GM19023 (cell line): ENCODE data around the gene STAB2.

Source experiments
- ATAC-seq: cut with Tn5 transposase; IDR thresholded peaks from one replicate; pipeline ENCODE4 v1.9.1; 2021; ENCODE audit warnings: mild to moderate bottlenecking, moderate library complexity; ENCODE audit not compliant: unreplicated experiment

STAB2 gene, protein sequence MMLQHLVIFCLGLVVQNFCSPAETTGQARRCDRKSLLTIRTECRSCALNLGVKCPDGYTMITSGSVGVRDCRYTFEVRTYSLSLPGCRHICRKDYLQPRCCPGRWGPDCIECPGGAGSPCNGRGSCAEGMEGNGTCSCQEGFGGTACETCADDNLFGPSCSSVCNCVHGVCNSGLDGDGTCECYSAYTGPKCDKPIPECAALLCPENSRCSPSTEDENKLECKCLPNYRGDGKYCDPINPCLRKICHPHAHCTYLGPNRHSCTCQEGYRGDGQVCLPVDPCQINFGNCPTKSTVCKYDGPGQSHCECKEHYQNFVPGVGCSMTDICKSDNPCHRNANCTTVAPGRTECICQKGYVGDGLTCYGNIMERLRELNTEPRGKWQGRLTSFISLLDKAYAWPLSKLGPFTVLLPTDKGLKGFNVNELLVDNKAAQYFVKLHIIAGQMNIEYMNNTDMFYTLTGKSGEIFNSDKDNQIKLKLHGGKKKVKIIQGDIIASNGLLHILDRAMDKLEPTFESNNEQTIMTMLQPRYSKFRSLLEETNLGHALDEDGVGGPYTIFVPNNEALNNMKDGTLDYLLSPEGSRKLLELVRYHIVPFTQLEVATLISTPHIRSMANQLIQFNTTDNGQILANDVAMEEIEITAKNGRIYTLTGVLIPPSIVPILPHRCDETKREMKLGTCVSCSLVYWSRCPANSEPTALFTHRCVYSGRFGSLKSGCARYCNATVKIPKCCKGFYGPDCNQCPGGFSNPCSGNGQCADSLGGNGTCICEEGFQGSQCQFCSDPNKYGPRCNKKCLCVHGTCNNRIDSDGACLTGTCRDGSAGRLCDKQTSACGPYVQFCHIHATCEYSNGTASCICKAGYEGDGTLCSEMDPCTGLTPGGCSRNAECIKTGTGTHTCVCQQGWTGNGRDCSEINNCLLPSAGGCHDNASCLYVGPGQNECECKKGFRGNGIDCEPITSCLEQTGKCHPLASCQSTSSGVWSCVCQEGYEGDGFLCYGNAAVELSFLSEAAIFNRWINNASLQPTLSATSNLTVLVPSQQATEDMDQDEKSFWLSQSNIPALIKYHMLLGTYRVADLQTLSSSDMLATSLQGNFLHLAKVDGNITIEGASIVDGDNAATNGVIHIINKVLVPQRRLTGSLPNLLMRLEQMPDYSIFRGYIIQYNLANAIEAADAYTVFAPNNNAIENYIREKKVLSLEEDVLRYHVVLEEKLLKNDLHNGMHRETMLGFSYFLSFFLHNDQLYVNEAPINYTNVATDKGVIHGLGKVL (N-terminal part only)

DNA sequence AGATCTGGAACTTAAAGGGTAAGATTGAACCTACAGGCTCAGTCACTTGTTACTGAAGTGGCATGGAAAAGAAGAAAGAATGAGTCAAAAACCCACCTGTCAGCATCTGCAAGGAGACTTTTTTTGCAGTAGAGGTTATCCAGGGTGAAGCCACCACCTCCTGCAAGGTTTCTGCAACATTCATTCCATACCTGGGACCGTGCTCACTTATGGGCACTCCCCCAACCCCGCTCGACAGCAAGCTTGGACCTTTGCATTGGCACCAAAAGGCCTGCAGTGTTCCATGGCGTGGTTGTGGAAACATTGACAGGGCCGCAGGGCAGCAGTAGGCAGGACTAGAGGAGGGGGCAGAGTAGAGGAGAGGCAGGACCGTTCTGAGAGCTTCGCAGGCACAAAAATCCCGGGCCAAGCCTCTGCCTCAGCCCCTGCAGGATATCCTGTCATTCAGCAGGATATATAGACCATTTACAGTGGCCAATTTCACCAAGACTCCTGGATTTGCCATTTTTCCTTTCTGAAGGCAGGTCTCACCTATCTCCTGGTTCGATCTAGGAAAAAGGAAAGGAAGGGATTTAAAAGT is at the start of gene STAB2:
TSS of gene STAB2 (plus strand) at position 483 of the 580 bp plus-strand sequence. CDS start 204 bp downstream, outside the sequence.
- no peak for ATAC-seq

DNA sequence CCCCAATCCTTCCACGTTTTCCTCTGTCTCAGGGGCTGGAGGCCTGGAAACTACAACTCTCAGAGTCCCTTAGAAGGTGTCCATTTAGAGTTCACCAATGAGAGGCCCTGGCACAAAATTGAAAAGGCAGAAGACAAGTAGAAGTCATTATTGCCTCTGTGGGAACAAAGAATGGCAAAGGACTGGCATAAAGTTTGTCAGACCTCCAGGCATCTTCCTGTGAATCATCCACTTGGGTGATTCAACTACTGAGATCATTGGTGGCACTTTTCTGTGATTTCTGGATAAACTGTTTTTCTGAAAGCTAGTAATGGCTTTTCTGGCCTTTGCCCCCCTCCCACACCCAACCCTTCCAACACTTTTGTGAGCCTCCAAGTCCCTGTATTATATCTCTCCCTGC is 48.7 kb upstream of the STAB2 start:
- no peak for ATAC-seq

DNA sequence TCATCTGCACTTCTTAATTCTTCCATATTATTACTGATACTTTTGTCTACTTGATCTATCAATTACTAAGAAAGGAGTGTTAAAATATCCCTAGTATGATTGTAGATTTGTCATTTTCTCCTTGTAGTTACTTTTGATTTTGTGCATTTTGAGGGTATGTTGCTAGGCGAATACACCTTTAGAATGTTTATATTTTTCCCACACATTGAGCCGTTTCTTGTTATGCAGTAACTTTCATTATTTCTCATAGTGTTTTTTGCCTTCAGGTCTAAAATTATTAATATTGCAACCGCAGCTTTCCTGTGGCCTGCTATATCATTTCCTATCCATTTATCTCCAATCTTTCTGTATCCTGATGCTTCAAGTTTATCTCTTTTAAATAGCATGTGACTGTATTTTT is 46.8 kb upstream of the STAB2 start:
- ATAC-seq = no peak

DNA sequence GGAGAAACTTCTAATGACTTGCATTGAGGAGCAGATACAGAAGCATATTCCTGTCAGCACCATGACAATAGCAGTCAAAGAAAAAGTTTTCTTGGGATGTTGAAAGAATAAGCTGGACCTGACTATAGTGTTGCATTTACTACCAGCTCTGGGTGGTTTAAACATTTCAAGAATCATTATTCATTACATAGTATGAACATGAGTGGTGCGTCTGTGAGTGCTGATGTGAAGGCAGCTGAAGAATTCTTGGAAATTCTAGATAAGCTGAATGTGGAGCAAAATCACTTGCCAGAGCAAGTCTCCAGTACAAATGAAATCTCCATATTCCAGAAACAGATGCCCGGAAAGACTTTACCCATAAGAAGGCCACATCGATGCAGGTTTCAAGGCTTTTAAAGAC is 45.0 kb upstream of the STAB2 start:
- ATAC-seq = no peak

DNA sequence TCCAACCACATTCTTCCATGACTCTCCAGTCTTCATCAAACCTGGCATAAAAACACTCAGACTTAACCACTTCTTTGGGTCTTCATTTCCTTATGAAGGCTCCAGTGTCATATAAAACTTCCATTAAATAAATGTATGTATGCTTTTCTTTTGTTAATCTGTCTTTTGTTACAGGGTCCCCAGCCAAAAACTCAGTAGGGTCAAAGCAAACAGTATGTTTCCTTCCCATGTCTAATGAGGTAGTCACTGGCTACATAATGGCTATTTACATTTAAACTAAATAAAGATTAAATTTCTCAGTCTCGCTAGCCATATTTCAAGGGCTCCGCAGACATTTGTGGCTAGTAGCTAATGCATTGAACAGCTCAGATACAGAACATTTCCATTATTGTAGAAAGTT is 40.1 kb upstream of the STAB2 start:
- no peak for ATAC-seq

DNA sequence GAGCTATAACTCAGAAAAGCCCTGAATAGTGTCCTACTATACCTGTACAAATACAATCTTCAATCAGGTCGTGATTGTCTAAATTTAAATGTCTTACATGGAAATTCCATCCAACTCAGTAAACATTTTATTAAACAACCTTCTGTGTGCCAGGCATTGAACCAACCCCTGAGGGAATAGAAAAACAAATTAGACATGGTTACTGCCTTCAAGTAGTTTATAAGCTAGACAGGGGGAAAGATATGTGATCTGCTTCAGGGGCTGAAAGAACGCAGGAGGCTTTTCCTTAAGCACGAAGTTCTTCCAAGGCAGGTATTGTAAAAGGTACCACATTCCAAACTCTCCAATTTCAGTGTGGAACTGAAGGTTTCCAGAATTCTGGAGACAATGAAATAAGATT is 39.7 kb upstream of the STAB2 start:
- ATAC-seq = no peak

DNA sequence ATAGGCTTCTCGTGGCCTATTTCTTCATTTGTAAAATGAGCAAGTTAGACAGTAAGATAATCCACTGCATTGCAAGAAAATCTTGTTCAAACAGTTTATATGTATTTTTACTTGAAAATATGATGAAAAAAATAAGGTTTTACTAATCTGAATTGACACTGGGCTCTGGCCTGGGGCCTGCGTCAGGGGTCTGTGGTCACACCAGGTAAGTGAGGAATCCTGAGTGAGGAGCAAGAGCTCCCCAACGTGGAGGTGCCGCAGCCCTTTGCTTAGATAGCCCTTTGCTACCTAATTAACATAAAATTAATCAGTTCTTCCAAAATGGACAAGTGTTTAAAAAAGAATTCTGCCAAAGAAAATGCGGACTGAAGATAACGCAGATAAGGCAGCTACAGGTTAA is 39.1 kb upstream of the STAB2 start:
- no peak for ATAC-seq

DNA sequence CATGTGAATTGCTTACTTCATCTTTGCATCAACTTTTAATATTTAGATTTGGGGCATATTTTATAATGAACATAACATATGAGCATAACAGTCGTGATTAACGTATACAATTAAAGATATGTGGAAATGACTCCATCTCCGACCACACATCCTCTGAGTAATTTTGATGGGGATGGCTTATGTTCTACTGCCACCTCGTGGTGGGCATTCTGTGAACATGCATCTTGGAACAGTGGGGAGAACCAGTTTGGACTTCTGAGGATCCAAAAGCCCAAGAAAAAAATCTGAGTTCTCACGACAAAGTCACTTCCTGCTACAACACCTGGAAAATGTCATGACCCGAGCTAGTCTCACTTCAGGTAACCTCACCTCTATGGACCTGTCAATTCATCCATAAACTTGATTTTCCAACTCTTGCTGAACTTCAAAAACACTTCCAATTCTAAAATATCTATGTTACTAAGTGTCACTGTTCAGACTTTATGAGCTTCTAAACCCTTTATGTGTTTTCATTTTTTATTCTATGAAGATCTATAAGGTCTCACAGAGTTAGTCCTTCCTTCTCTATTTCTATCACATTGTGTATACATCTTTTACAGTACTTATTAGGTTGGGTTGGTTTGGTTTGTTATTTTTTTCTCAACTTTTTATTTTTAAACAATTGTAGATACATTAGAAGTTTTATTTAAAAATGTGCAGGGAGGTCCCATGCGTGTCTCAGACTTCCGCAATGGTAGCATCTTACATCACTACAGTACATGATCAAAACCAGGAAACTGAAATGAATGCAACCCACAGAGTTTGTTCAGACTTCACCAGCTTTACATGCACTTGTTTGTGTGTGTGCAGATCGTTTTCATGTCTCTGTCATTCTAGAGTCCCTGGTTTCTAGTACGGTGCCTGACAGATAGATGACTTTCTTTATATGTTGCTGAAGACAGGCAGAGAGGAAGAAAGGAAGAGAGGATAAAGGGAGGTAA is 38.2 kb upstream of the STAB2 start:
- peak; percentile 55 for ATAC-seq

DNA sequence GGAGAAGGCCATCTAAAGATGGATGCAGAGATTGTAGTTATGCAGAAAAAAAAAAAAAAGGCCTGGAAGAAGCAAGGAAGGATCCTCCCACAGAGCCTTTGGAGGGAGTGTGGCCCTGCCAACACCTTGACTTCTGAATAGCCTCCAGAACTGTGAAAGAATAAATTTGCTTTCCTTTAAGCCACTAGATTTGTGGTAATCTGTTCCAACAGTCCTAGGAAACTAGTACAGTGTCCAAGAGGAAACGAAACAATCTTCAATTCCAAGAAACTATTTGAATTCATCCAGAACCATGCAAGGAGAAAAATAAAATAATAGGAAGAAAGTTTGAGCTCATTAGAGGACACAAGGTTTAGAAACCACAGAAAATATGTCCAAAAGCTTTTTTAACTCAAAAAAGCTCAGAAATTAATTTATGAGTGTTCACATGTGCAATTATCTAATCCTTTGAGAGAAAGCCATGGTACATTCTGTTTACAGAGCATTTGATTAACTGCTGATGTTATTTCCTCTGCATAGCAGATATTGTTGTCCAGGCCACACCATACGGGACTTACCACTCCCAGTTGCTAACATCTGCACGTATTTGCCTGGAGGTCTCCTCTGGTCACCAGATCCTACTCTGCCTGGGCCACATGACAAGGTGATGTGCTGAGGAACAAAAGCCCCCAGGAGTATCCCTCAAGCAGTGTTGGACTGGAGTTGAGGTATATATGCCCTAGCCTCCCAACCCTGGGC is 30.0 kb upstream of the STAB2 start:
- no peak for ATAC-seq

DNA sequence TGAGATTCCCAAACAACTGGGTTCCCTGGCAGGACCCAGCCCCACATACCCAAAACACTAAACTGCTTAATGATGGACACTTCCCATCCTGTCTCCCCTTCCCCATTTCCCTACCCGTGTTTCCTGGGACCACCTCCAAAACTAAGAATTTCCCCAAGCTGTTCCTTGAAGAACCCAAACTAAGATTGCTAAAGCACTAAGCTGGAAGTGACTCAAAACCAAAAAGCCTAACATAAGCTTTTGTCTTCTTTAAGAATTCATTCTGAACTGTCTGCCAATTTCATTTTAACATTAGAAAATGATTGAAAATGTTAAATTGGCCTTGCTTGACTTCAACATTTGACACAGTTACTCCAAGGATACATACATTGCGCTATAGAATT is 29.5 kb upstream of the STAB2 start:
- no peak for ATAC-seq

DNA sequence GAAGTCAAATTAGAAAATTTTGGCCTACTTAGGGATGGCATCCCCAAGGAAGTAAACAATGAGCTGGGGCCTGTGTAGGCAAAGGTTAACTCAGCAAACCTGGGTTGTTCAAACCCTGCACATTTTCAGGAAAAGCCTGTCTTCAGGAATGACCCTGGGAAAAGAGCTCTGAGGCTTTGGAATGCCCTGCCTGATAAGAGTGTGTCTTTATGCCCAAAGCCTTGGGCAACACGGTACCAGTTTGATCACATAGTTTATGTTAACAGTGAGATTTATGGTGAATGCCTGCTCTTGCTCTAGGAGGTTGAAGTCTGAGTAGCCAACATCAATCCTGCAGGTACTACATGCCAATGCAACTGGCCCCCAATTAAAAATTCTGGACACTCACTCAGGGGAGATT is 28.2 kb upstream of the STAB2 start:
- ATAC-seq = no peak

DNA sequence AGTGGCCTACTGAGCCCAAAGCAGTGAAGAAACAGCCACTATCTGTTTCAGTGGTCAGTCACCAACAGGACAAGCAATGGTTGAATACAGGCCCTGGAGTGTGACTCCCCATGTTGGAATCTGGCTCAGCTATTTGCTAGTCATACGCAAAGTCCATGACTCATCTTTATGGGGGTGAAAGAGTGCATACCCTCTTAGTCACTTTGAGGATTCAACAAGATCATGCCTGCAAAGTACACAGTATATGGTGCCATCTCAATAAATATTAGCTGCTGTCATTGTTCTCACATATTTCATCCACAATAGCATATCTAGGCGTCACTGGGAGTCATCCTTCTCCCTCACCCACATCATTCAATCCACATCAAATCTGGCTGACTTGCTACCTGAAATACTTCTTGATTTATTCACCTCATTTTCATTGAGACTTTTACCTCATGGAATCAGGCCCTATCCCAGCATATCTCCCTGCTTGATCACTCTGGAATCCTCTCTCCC is 26.4 kb upstream of the STAB2 start:
- no peak for ATAC-seq

DNA sequence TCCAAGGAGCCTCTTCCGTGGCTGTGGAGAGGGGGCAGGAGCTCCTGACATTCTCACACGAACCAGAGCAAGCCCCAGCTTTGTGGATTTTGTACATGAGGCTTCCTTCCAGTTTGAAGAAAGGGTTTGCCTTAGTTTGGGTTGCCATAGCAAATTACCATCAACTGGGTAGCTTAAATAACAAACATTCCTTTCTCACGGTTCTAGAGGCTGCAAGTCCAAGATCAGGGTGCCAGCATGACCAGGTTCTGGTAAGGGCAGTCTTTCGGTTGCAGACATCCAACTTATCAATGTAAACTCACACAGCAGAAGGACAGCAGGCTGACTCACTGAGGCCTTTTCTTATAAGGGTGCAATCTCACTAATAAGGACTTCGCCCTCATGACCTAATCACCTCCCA is 25.9 kb upstream of the STAB2 start:
- ATAC-seq = no peak

DNA sequence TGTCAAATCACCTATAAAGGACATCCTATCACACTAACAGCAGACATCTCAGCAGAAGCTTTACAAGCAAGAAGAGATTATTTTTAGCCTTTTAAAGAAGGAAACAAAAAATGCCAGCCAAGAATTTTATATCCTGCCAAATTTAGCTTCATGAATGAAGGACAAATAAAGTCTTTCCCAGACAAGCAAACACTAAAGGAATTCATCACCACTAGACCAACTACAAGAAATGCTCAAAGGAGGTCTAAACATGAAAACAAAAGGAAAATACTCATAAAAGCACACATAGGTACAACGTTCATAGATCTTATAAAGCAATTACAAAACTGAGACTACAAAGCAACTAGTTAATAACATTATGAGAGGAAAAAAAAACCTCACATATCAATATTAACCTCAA is 20.7 kb upstream of the STAB2 start:
- ATAC-seq = no peak

DNA sequence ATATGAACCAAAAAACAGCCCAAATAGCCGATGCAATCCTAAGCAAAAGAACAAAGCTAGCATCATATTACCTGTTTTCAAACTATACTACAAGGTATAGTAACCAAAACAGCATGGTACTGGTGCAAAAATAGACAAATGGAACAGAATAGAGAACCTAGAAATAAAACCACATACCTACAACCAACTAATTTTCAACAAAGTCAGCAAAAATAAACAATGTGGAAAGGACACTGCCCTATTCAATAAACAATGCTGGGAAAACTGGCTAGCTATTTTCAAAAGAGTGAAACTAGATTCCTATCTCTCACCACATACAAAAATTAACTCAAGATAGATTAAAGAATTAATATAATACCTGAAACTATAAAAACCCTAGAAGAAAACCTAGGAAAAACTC is 17.8 kb upstream of the STAB2 start:
- no peak for ATAC-seq

DNA sequence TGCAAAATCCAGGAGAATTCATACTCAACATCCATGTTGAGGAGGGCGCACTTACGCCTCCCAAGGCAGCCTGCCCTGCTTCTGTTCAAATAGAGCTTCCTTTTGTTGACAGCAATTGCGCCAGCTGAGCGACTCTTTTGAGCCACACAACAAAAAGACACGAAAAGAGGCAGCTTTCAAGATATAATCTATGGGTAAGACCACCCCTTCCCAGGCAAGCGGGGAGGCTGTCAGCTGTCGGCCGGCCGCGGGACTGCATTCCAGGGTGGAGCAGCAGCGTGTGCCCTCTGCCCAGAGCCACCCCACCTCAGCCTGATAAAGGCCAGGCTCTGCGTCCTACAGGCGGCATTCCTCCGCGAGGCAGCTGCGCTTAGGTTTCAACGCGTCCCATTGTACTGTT is 15.8 kb upstream of the STAB2 start:
- no peak for ATAC-seq

DNA sequence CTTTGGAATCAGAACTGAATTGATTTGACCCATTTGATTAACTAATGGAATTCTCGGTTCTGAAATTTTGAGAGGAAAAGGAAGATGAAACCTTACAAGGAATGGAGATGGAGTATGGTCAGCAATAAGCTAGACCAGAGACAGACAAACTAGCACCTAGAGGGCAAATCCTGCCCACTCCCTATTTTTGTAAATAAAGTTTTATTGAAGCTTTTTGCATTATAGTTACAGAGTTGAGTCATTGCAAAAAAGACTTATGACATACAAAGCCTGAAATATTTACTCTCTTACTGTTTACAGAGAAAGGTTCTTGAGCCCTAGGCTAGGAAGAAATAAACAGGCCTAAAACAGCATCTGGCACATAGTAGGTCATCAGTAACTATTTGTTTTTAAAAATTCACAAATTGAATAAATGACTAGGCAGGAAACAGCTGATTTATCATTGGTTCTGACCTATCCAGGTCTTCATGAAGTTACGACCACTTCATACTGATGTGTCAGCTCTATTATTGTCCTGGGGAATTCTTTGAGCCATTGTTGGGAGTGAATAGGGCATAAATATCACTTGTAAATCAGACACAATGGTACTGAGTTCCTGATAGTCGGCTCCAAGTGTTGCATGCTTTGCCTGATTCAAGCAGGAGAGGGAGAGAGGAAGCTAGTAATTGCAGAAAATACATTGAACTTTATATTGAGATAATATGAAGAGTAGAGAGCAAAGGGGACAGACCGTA is 14.6 kb upstream of the STAB2 start:
- no peak for ATAC-seq

DNA sequence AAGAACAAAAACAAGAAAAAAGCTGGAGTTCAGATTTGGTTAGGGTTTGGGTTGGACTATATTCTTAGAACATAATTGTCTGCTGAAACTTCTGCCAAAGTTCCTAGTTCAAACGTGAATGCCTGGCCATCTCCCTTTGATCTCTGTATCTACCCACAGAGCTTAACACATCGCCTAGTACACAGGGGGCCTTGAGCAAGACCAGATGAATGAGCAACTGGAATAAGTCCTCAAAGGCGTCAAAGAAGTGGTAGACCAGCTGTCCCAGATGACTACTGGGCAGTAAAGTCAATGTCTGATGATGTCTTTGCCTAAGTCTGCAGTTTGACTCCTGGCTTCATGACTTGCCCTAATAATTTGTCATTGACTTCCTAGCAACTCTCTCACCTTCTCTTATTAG is 13.9 kb upstream of the STAB2 start:
- ATAC-seq = no peak
